K562 (cell line): ENCODE data around the gene ZNF264. TPM values are rescaled to one million over a fixed set of nuclear protein-coding genes. Genes with fewer than 3 reads are reported as not detected.

Source experiments
- BCOR ChIP-seq: fragments of 450-650 bp; IDR thresholded peaks from 2 replicates; pipeline ENCODE4 v1.6.1; 2016
- BRD4 ChIP-seq: fragments of 200-600 bp; sonication (generic); IDR thresholded peaks from 2 replicates; pipeline ENCODE4 v1.6.1; 2017; ENCODE audit warnings: inconsistent platforms
- CAMTA2 ChIP-seq: fragments of 250-450 bp; sonication (Bioruptor Pico); conservative IDR thresholded peaks from 2 replicates; pipeline ENCODE4 v1.5.1; 2022
- CEBPG ChIP-seq, 3 experiments: fragments of 200-800 bp in 1 of 3; sonication (Bioruptor generic) in 1 of 3; sonication (generic) in 1 of 3; formaldehyde crosslinking in 1 of 3; IDR thresholded peaks in 2 of 3; conservative IDR thresholded peaks in 1 of 3; 2 replicates each; pipeline versions ENCODE4 v1.6.1 to v1.8.0; 2016 to 2022; ENCODE audit warnings: missing compliant biosample characterization in 2 of 3, missing genetic modification characterization in 2 of 3, mild to moderate bottlenecking in 1 of 3, missing genetic modification reagents in 1 of 3
- CREBBP ChIP-seq: IDR thresholded peaks from one replicate; pipeline ENCODE4 v1.6.1; 2012; ENCODE audit warnings: low read depth, mild to moderate bottlenecking, control low read depth, inconsistent platforms, low read length
- GATAD2B ChIP-seq: fragments of 450-650 bp; IDR thresholded peaks from 2 replicates; pipeline ENCODE4 v1.6.1; 2017; ENCODE audit warnings: mild to moderate bottlenecking, borderline replicate concordance
- HDAC3 ChIP-seq: fragments of 450-650 bp; IDR thresholded peaks from 2 replicates; pipeline ENCODE4 v1.6.1; 2018; ENCODE audit warnings: borderline replicate concordance, mild to moderate bottlenecking, moderate library complexity; ENCODE audit not compliant: partially characterized antibody
- KDM5B ChIP-seq: fragments of 200-600 bp; sonication (generic); IDR thresholded peaks from 2 replicates; pipeline ENCODE4 v1.6.1; 2012; ENCODE audit warnings: low read depth, mild to moderate bottlenecking, moderate library complexity, low read length, control low read depth, inconsistent platforms; ENCODE audit not compliant: insufficient replicate concordance
- KLF16 ChIP-seq: IDR thresholded peaks from 2 replicates; pipeline ENCODE4 v1.6.1; 2016; ENCODE audit warnings: antibody characterized with exemption
- MTA2 ChIP-seq: fragments of 450-650 bp; IDR thresholded peaks from 2 replicates; pipeline ENCODE4 v1.6.1; 2016; ENCODE audit warnings: low read depth
- SMAD3 ChIP-seq: fragments of 450-650 bp; formaldehyde crosslinking; conservative IDR thresholded peaks from 2 replicates; pipeline ENCODE4 v1.4.0; 2020; ENCODE audit warnings: mild to moderate bottlenecking
- SP2 ChIP-seq: IDR thresholded peaks from 2 replicates; pipeline ENCODE4 v1.6.1; 2011; ENCODE audit warnings: mild to moderate bottlenecking, low read depth, low read length, moderate library complexity; ENCODE audit not compliant: poor library complexity, severe bottlenecking; ENCODE audit errors: extremely low read depth
- ZNF707 ChIP-seq: fragments of 250-450 bp; sonication (Bioruptor Pico); conservative IDR thresholded peaks from 2 replicates; pipeline ENCODE4 v1.8.0; 2022; ENCODE audit warnings: inconsistent platforms, mild to moderate bottlenecking, moderate library complexity
- polyA plus RNA-seq, 8 experiments: library from polyadenylated mRNA; depleted of rRNA in 4 of 8; stranded (reverse) in 5 of 8; unstranded in 3 of 8; fragments of >200 nt; fragmentation: Nextera tagmentation in 2 of 8; fragmentation: Illumina TruSeq in 1 of 8; extraction: Ambion mirVana in 2 of 8; extraction: Trizol in 1 of 8; gene quantifications; 2 replicates each; pipeline versions ENCODE4 v1.2.1 to v1.2.3, GENCODE V29; 2011 to 2014; ENCODE audit warnings: inconsistent platforms in 1 of 8, missing spikeins in 1 of 8
- total RNA-seq, 7 experiments: library from RNA; depleted of rRNA in 6 of 7; stranded (reverse); fragments of >200 nt in 6 of 7; fragmentation: Illumina TruSeq in 2 of 7; extraction: Trizol in 2 of 7; gene quantifications; 2 replicates each; pipeline versions ENCODE4 v1.2.1 to v1.2.3, GENCODE V29; 2011 to 2021; ENCODE audit warnings: low replicate concordance in 1 of 7
- TF ChIP-seq, protein P1 (sequence below), 3 experiments: fragments of 200-800 bp in 1 of 3; fragments of 250-450 bp in 1 of 3; fragments of 450-650 bp in 1 of 3; sonication (Bioruptor Pico) in 1 of 3; sonication (Bioruptor generic) in 1 of 3; formaldehyde crosslinking in 1 of 3; IDR thresholded peaks; 2 replicates each; pipeline versions ENCODE4 v1.6.1 to v1.8.0; 2016 to 2022; ENCODE audit warnings: mild to moderate bottlenecking in 2 of 3, missing genetic modification characterization in 2 of 3, missing compliant biosample characterization in 1 of 3, moderate library complexity in 1 of 3
- TF ChIP-seq, protein P2 (sequence below): sonication (generic); formaldehyde crosslinking; IDR thresholded peaks from 2 replicates; pipeline ENCODE4 v1.8.0; 2022; ENCODE audit warnings: missing genetic modification reagents, mild to moderate bottlenecking, moderate library complexity, borderline replicate concordance
- TF ChIP-seq, protein P3 (sequence below): sonication (generic); formaldehyde crosslinking; IDR thresholded peaks from 2 replicates; pipeline ENCODE4 v1.8.1; 2023; ENCODE audit warnings: missing genetic modification reagents, mild to moderate bottlenecking, borderline replicate concordance

ZNF264 gene
- total and polyA plus RNA-seq, 9 of the 15 experiments (the other 6 are each of a cell fraction or from before 2014, with no cell fraction given), result 0.08 to 7.9 (median 1.3) TPM

DNA sequence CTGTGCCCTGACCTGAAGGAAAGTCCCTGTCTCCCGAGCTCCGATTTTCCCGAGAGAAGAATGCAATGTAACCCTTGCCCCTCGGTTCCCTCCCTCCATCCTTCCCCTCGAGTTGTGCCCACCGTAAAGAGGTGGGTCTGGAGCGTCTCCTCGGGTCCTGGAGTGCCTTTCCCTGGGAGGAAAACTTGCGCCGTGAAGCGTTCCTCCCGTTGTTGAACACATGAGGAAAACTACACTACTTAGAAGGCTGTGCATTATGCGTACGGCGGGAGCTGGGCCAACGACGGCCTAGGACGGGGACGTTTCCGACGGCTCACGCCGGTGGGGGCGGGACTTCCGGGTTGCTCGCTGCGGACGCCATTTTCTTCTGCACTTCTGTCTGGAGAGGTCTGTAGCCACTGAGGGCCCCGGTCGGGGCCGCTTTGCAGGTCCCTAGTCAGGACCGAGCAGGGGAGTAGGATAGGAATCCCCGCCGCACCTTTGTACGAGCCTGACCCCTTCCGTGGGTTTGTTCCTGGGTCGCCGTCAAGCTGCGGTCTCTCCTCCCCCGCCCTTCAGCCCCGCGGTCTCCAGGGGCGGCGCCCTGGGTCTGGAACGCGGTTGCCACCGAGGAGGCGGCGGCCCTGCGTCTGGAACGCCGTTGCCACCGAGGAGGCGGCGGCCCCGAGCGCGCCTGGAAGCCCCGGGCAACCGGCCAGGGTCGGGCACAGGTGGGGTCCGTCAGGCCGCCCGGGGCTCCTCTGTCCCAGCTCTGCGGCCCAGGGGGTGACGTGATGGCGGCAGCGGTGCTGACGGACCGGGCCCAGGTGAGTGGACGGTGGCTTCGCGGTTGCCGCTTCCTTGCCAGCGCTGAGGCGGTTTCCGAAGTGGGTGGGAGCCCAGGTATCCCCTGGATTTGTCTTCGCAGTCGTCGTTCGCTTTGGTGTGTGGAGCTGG is at the start of gene ZNF264 (continued):
- TF ChIP-seq, protein P1, sequence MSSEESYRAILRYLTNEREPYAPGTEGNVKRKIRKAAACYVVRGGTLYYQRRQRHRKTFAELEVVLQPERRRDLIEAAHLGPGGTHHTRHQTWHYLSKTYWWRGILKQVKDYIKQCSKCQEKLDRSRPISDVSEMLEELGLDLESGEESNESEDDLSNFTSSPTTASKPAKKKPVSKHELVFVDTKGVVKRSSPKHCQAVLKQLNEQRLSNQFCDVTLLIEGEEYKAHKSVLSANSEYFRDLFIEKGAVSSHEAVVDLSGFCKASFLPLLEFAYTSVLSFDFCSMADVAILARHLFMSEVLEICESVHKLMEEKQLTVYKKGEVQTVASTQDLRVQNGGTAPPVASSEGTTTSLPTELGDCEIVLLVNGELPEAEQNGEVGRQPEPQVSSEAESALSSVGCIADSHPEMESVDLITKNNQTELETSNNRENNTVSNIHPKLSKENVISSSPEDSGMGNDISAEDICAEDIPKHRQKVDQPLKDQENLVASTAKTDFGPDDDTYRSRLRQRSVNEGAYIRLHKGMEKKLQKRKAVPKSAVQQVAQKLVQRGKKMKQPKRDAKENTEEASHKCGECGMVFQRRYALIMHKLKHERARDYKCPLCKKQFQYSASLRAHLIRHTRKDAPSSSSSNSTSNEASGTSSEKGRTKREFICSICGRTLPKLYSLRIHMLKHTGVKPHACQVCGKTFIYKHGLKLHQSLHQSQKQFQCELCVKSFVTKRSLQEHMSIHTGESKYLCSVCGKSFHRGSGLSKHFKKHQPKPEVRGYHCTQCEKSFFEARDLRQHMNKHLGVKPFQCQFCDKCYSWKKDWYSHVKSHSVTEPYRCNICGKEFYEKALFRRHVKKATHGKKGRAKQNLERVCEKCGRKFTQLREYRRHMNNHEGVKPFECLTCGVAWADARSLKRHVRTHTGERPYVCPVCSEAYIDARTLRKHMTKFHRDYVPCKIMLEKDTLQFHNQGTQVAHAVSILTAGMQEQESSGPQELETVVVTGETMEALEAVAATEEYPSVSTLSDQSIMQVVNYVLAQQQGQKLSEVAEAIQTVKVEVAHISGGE (CRISPR knock-in tag; IDR thresholded peaks at IDR 0.05), result peak in 1 of 3 experiments; percentile 84; a peak in 2 of 6 replicates
- TF ChIP-seq ZNF707 (CRISPR knock-in tag), result no peak
- TF ChIP-seq HDAC3, result no peak
- no peak for TF ChIP-seq CAMTA2 (CRISPR knock-in tag)
- TF ChIP-seq GATAD2B, result no peak
- TF ChIP-seq MTA2, result no peak
- no peak for TF ChIP-seq KDM5B
- no peak for TF ChIP-seq SMAD3 (CRISPR knock-in tag)
- TF ChIP-seq KLF16, result no peak
- TF ChIP-seq CREBBP, result no peak
- TF ChIP-seq BRD4, result no peak
- TF ChIP-seq, protein P2, sequence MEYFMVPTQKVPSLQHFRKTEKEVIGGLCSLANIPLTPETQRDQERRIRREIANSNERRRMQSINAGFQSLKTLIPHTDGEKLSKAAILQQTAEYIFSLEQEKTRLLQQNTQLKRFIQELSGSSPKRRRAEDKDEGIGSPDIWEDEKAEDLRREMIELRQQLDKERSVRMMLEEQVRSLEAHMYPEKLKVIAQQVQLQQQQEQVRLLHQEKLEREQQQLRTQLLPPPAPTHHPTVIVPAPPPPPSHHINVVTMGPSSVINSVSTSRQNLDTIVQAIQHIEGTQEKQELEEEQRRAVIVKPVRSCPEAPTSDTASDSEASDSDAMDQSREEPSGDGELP (CRISPR knock-in tag), result no peak
- TF ChIP-seq CEBPG (CRISPR knock-in tag; IDR thresholded peaks at IDR 0.05), result no peak
- TF ChIP-seq CEBPG (tag; conservative IDR thresholded peaks at IDR 0.05 in 1 of 2, IDR thresholded peaks at IDR 0.05 in 1 of 2), result no peak
- no peak for TF ChIP-seq BCOR
- TF ChIP-seq, protein P3, sequence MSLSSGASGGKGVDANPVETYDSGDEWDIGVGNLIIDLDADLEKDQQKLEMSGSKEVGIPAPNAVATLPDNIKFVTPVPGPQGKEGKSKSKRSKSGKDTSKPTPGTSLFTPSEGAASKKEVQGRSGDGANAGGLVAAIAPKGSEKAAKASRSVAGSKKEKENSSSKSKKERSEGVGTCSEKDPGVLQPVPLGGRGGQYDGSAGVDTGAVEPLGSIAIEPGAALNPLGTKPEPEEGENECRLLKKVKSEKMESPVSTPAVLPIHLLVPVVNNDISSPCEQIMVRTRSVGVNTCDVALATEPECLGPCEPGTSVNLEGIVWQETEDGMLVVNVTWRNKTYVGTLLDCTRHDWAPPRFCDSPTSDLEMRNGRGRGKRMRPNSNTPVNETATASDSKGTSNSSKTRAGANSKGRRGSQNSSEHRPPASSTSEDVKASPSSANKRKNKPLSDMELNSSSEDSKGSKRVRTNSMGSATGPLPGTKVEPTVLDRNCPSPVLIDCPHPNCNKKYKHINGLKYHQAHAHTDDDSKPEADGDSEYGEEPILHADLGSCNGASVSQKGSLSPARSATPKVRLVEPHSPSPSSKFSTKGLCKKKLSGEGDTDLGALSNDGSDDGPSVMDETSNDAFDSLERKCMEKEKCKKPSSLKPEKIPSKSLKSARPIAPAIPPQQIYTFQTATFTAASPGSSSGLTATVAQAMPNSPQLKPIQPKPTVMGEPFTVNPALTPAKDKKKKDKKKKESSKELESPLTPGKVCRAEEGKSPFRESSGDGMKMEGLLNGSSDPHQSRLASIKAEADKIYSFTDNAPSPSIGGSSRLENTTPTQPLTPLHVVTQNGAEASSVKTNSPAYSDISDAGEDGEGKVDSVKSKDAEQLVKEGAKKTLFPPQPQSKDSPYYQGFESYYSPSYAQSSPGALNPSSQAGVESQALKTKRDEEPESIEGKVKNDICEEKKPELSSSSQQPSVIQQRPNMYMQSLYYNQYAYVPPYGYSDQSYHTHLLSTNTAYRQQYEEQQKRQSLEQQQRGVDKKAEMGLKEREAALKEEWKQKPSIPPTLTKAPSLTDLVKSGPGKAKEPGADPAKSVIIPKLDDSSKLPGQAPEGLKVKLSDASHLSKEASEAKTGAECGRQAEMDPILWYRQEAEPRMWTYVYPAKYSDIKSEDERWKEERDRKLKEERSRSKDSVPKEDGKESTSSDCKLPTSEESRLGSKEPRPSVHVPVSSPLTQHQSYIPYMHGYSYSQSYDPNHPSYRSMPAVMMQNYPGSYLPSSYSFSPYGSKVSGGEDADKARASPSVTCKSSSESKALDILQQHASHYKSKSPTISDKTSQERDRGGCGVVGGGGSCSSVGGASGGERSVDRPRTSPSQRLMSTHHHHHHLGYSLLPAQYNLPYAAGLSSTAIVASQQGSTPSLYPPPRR, result no peak
- TF ChIP-seq SP2, result peak; percentile 22
